Measurements from ENCODE around the gene RAD18.

GRCh38 chr3:8867646-8868045 is 95.6 kb downstream of the RAD18 start:
- TF ChIP-seq CTCF (conservative IDR thresholded peaks at IDR 0.05; ENCODE audit: low read depth, low read length) (no peak), EZH2phosphoT487 (IDR thresholded peaks at IDR 0.05; ENCODE audit: borderline replicate concordance, low read length) (no peak)

All from PC-3 (cell line).